Measurements from ENCODE around the gene GALK2.
A peak's percentile ranks its signal among the peaks of the same experiment; 100 is the strongest.
"Not testable (repeated sequence)": the region's sequence is repeated elsewhere in the genome, so short reads cannot be mapped to it uniquely, and the experiment has no call there.

Gene GALK2

DNA sequence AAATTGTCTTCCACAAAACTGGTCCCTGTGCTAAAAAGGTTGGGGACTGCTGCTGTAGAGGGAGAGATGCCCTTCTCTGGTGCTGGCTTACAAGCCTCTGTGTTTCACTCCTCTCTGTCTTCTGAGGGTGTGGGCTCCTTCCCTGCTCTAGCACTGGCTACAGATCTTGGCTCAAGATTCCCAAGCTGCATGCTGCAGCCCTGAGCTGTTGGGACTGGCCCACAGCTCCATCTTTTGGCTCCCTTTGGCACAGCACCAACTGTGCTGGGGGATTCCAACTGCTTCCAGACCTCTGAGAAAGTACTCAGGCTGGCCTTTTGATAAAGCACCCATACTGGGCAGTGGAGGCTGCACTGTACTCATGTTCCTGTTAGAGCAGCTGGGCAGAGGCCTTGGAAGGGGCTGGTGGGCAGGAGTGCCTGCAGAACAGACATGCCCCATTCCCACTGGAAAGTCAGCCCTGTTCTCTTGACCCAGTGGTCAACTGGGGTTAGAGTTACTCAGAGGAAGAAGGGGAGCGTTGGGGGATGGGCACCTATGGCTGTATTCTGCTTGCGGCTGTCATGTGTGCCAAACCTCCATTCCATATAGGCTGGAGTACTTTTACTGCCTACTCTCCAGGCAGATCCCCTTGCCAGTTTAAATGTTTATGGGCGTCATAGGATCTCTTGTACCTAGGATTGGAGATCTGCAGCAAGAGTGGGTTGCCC lies 55.7 kb downstream of the GALK2 start:
- DNase-seq = no peak

- no peak for DNase-seq
Observed at GRCh38 chr15:49227602-49228001, 57.6 kb downstream of the GALK2 start.

GRCh38 chr15:49229922-49230321 lies 59.9 kb downstream of the GALK2 start:
- DNase-seq = no peak

DNA sequence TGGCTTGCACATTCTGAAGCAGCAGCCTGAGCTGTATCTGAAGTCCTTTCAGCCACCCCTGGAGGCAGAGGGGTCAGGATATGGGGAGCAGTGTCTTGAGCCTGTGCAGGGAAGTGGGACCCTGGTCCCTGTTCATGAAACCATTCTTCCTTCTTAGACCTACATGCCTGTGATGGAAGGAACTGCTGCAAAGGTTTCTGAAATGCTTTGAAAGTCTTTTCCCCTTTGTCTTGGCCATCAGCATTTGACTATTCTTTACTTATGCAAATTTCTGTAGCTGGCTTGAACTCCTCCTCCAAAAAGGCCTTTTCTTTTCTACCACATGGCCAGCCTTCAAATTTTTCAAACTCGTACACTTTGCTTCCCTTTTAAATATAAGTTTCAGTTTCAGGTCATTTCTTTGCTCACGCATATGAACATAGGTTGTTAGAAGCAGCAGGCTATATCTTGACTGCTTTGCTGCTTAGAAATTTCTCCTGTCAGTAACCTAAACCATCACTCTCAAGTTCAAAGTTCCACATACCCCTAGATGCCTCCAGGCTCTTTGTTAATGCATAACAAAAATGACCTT lies 62.3 kb downstream of the GALK2 start:
- DNase-seq = no peak

GRCh38 chr15:49235446-49236124 lies 65.5 kb downstream of the GALK2 start:
- peak; percentile 50 for DNase-seq

DNA sequence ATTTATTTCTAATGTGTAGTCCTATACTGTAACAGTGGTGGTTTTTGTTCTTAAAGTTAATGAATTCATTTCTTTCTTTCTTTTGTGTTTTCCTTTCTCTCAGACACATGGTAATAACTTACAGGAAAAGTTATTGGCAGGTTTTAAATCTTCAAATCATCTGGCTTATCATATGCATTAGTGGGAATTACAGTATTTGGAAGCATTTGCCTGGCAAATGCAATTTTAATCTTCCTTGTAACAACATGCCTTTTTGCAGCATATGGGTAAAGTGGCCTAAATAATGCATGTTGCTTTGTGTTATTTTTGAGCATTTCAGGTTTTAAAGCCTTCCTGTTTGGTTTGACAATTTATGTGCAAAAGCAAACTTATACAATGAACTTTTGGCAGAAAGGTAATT lies 66.8 kb downstream of the GALK2 start:
- DNase-seq = no peak

- peak; percentile 76 for DNase-seq
Observed at GRCh38 chr15:49238342-49238741, 68.3 kb downstream of the GALK2 start.

- DNase-seq = no peak
Observed at GRCh38 chr15:49239105-49239504, 69.1 kb downstream of the GALK2 start.

DNA sequence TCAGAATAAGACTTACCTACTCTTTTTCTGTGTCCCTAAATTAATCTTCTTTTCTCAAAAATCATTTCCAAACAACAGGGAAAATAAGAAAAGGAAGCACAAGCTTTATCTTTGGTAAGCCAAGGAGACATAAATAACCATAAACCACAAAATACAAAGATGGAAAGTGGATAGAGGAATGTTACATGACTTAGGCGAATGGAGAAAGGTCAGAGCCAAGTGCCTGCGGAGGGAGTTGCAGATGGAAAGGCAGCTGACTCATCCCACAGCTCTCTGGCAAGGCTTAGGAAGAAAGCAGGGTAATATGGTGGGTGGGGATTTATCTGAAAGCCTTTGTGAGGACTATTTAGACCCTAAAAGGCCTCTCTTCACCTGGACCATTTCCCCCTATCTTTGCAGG lies 72.8 kb downstream of the GALK2 start:
- peak; percentile 43 for DNase-seq

- no peak for DNase-seq
Observed at GRCh38 chr15:49247556-49248110, 77.6 kb downstream of the GALK2 start.

DNA sequence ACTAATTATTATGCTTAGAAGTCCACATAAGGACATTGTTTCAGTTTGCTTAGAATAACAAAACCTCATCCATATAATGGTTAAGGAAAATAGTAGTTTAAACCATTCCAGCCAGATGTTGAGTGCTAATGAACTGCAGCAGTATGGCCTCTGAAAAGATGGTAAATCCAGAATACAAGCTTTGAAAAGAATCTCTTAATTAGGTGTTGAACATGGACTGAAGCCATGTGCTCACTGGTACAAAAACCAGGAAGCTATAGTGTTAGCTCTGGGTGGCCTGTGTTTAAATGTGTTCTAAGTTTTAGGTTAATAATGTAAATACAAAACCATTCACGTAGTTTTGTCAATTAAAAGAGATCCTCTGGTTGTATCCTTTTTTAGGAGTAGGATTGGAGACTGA lies 78.2 kb downstream of the GALK2 start:
- DNase-seq = no peak

DNA sequence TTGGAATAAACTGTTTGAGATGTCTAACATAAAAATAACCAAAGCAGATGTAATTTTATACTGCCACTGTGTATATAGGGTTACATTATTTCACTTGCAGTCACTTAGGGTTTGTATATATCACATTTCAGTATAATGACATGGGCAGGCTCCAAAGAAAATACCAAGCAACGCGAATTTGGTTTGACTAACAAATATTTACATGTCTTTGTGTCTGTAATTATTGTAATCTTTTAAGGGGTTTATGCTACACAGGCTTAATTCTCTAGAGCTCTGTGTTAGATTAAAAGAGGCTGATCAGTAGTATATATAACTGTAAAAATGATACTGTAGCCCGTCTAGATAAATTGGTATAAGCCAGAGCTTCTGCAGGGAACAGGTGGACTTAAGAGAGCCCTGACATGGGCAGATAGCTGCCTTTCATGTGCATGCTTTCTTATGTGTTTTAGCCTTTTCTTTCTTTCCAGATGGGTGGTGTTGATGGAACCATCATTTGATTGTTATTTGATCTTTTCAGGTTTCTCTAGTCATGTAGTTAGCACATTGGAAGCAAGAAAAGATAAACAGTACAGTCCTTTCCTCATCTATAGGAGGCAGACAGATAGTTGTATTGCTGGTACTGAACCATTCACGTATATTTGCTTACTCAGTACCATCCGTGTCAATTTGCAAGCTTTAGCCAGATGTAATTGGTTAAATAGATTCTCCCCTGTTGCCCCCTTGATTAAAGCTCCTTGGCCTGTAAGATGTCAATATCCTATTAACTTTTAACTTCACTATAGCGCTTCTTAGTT lies 86.1 kb downstream of the GALK2 start:
- no peak for DNase-seq

- DNase-seq = not testable (repeated sequence)
Observed at GRCh38 chr15:49265117-49265516, 95.1 kb downstream of the GALK2 start.

DNA sequence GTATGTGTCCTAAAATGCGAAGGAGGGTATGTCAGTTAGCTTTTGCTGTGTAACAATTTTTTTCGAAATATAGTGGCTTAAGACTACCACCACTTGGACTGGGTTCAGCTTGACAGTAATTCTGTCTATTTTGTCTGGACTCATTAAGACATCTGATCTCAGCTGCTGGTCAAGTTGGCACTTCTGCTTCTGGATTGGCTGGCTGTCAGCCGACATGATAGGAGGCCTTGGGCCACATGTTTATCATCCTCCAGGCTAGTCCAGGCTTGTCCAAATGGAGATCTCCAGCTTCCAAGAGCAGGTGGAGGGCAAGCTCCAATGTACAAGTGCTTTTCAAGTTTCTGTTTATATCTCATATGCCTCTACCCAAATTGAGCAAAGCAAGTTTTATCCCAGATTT lies 95.9 kb downstream of the GALK2 start:
- DNase-seq = no peak

GRCh38 chr15:49270541-49271421 lies 100.7 kb downstream of the GALK2 start:
- DNase-seq = peak; percentile 36

- no peak for DNase-seq
Observed at GRCh38 chr15:49273734-49274318, 103.8 kb downstream of the GALK2 start.

DNA sequence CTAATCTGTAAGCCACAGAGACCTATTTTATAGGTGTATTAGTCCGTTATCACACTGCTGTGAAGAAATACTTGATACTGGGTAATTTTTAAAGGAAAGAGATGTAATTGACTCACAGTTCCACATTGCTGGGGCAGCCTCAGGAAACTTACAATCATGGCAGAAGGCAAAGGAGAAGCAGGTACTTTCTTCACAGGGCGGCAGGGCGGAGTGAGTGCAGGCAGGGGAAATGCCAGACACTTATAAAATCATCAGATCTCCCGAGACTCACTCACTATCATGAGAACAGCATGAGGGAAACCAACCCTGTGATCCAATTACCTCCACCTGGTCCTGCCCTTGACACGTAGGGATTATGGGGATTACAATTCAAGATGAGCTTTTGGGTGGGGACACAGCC lies 108.7 kb downstream of the GALK2 start:
- DNase-seq = no peak

DNA sequence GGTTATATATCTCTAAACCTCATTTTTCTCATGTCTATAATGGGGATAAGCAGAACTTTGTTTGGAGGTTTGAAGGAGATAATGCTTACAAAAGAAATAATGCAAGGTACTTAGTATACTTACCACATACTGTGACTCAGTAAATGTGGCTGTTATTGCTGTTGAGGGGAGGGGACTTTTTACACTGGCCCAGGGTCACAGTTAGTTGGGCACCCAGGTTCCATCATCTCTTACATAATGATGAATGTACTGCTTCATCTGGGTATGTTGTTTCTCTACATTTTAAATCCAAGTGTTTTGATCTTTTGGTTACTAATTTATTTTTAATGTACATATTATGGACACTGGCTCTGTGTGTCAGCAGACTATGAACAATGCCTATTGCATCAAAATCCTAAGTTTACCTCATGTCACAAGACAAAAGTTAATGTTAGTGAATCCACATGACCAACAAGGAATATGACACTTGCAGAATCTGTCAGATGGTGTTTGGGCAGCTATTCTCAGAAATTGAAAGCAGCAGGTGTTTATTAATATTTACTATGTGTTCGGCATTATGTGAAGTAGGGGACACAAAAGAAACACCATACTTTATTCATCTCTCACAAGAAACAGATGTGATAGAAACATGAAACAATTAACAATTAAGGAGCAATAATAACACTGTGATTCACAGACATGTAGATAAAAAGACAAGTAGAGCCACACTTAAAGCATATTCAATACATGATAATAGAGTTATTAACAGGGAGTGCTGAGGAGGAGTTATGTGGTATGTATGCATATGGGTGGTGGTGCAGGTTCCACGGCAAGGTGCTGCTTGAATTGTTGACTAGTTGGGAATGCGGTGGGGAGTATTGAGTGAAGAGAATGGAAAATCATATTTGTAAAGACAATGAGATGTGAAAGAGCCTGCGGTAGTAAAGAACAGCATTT lies 109.7 kb downstream of the GALK2 start:
- DNase-seq = no peak

DNA sequence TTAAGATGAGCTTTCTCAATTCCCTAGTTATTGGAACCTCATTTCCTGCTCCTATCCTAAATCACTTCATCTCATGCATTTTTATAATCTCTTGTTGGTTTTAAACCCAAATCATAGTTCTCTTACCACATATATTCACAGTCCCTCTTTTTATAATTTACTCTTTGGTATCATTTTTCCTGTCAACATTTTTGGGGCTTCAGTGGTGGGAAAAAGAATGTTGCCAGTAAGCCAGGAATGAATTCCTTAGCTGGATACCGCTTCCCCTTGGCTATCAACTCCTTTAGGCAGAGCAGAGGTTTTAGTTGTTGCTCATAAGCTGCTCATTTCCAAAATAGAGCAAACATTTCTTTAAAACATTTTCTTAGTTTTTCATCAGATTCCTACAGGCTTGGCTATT lies 112.3 kb downstream of the GALK2 start:
- DNase-seq = peak; percentile 12

- no peak for DNase-seq
Observed at GRCh38 chr15:49286649-49287404, 116.8 kb downstream of the GALK2 start.

All from amniotic stem cell (primary cell).